HEK293T (cell line): ENCODE results near the gene FSIP1.

Experiments
- BHLHE40 ChIP-seq: fragments of 450-650 bp; IDR thresholded peaks from 2 replicates; pipeline ENCODE4 v1.6.1; 2016; ENCODE audit warnings: mild to moderate bottlenecking, moderate library complexity, borderline replicate concordance
- CTBP1 ChIP-seq: fragments of 450-650 bp; IDR thresholded peaks from 2 replicates; pipeline ENCODE4 v1.6.1; 2016; ENCODE audit warnings: borderline replicate concordance
- ELF4 ChIP-seq: fragments of 450-650 bp; IDR thresholded peaks from 2 replicates; pipeline ENCODE4 v1.6.1; 2017; ENCODE audit warnings: antibody characterized with exemption
- FOXM1 ChIP-seq: fragments of 450-650 bp; IDR thresholded peaks from 2 replicates; pipeline ENCODE4 v1.6.1; 2017; ENCODE audit warnings: mild to moderate bottlenecking, borderline replicate concordance
- NFRKB ChIP-seq: fragments of 450-650 bp; IDR thresholded peaks from 2 replicates; pipeline ENCODE4 v1.6.1; 2016; ENCODE audit warnings: mild to moderate bottlenecking, moderate library complexity
- SP1 ChIP-seq: fragments of 450-650 bp; IDR thresholded peaks from 2 replicates; pipeline ENCODE4 v1.6.1; 2017
- TF ChIP-seq, protein P1 (sequence below): fragments of 450-650 bp; IDR thresholded peaks from 2 replicates; pipeline ENCODE4 v1.6.1; 2016

DNA sequence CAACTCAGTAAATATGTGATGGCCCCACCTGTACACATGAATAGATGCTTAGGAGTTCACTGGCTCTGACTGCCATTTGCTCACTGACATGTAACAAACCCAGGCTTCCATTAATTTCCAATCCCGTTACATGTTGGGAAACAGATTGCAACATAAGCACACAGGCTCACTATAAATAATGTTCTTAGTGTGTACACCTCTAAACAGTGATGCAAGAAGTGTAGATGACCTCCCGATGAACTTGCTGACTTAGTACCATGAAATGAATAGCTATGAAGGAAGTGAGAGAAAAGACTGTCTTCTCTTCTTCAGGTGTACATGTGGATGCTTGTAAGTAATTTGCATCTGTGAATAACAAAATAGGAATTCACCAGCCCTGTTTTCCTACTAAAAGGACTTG, 21.4 kb upstream of the FSIP1 start:
- TF ChIP-seq FOXM1 (no peak), CTBP1 (no peak), SP1 (no peak), ELF4 (no peak), NFRKB (no peak), BHLHE40 (no peak)
- TF ChIP-seq, protein P1, sequence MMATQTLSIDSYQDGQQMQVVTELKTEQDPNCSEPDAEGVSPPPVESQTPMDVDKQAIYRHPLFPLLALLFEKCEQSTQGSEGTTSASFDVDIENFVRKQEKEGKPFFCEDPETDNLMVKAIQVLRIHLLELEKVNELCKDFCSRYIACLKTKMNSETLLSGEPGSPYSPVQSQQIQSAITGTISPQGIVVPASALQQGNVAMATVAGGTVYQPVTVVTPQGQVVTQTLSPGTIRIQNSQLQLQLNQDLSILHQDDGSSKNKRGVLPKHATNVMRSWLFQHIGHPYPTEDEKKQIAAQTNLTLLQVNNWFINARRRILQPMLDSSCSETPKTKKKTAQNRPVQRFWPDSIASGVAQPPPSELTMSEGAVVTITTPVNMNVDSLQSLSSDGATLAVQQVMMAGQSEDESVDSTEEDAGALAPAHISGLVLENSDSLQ, result no peak
